AG10803 (cell line): ENCODE measurements around the gene UGT1A8.
"Not testable (repeated sequence)": the region's sequence is repeated elsewhere in the genome, so short reads cannot be mapped to it uniquely, and the experiment has no call there.

Source experiments
- DNase-seq: peaks from one replicate; pipeline ENCODE4 v3.0.0; 2010; ENCODE audit warnings: low read depth
- H3K4me3 ChIP-seq: 2 replicates; pipeline ENCODE4 v1.5.1; 2011; ENCODE audit warnings: mild to moderate bottlenecking, low read length, control low read depth
- TF ChIP-seq, protein P1 (sequence below): conservative IDR thresholded peaks from 2 replicates; pipeline ENCODE4 v1.5.1; 2011; ENCODE audit warnings: mild to moderate bottlenecking, low read length, control low read depth, inconsistent platforms

The UGT1A8 gene

DNA sequence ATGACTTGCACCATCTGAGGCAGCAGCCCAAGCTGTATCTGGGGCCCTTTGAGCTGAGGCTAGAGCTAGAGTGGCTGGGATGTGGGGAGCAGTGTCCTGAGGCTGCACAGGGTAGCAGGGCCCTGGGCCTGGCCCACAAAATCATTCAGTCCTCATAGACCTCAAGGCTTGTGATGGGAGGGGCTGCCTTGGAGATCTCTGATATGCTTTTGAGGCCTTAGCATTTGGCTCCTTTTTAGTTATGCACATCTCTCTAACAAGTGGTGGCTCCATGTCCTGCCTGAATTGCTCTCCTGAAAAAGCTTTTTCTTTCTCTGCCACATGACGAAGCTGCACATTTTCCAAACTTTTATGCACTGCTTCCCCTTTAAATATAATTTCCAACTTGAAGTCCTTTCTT lies 11.8 kb upstream of the UGT1A8 start:
- TF ChIP-seq, protein P1, sequence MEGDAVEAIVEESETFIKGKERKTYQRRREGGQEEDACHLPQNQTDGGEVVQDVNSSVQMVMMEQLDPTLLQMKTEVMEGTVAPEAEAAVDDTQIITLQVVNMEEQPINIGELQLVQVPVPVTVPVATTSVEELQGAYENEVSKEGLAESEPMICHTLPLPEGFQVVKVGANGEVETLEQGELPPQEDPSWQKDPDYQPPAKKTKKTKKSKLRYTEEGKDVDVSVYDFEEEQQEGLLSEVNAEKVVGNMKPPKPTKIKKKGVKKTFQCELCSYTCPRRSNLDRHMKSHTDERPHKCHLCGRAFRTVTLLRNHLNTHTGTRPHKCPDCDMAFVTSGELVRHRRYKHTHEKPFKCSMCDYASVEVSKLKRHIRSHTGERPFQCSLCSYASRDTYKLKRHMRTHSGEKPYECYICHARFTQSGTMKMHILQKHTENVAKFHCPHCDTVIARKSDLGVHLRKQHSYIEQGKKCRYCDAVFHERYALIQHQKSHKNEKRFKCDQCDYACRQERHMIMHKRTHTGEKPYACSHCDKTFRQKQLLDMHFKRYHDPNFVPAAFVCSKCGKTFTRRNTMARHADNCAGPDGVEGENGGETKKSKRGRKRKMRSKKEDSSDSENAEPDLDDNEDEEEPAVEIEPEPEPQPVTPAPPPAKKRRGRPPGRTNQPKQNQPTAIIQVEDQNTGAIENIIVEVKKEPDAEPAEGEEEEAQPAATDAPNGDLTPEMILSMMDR = no peak
- no peak overlapping the region for H3K4me3 ChIP-seq
- DNase-seq = no peak

DNA sequence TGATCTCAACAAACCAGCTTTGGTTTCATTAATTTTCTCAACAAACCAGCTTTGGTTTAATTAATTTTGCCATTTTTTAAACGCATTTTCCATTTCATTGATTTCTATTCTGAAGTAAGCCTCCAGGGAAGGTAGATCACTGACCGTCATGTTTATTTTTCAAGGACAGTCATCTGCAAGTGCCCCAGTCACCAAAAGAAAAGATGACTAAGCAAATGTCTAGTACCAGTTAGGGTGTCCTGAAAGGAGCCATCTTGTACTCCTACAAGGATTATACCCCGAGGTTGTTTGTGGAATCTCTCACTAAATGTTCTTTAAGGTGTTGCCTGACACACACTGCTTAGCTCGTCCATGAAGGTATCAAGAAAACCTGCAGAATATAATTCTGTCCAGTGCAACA lies 6.1 kb upstream of the UGT1A8 start:
- H3K4me3 ChIP-seq = no peak overlapping the region
- TF ChIP-seq, protein P1 = no peak
- no peak for DNase-seq

GRCh38 chr2:233620204-233620603 lies 2.8 kb downstream of the UGT1A8 start:
- DNase-seq = no peak
- no peak overlapping the region for H3K4me3 ChIP-seq
- TF ChIP-seq, protein P1 = no peak

GRCh38 chr2:233621863-233622262 lies 4.4 kb downstream of the UGT1A8 start:
- not testable (repeated sequence) for DNase-seq, H3K4me3 ChIP-seq

- DNase-seq = no peak
- TF ChIP-seq, protein P1 = no peak
- H3K4me3 ChIP-seq = no peak overlapping the region
Measured at GRCh38 chr2:233627331-233628025, 10.0 kb downstream of the UGT1A8 start.

- not testable (repeated sequence) for H3K4me3 ChIP-seq, DNase-seq
Measured at GRCh38 chr2:233636306-233636705, 18.9 kb downstream of the UGT1A8 start, which contains the start of gene UGT1A10. UGT1A10 (plus strand) TSS chr2:233636448; CDS start chr2:233636523, 75 bp downstream.

- TF ChIP-seq, protein P1 = no peak
- DNase-seq = no peak
- H3K4me3 ChIP-seq = no peak overlapping the region
Measured at GRCh38 chr2:233638836-233639235, 21.4 kb downstream of the UGT1A8 start.

GRCh38 chr2:233639860-233640259 lies 22.4 kb downstream of the UGT1A8 start:
- TF ChIP-seq, protein P1 = no peak
- no peak overlapping the region for H3K4me3 ChIP-seq
- no peak for DNase-seq
